Ascending aorta (tissue), 2 donors: ENCODE results near the gene SEH1L. TPM values are rescaled to one million over a fixed set of nuclear protein-coding genes. Genes with fewer than 3 reads are reported as not detected.

Experiments
- DNase-seq, 2 donors: peaks; one replicate each; pipeline ENCODE4 v3.0.0-alpha.2; 2019; ENCODE audit warnings: low spot score in 2 of 2
- H3K27ac ChIP-seq, 2 donors: fragments of 200-600 bp; sonication (generic); one replicate each; pipeline ENCODE4 v1.5.1; 2016 to 2017; ENCODE audit warnings: mild to moderate bottlenecking in 1 of 2
- H3K27me3 ChIP-seq: fragments of 200-600 bp; sonication (generic); one replicate; pipeline ENCODE4 v1.5.1; 2017
- H3K36me3 ChIP-seq, 2 donors: fragments of 200-600 bp; sonication (generic); one replicate each; pipeline ENCODE4 v1.5.1; 2016
- H3K4me1 ChIP-seq, 2 donors: fragments of 200-600 bp; sonication (generic); one replicate each; pipeline ENCODE4 v1.5.1; 2016 to 2017; ENCODE audit warnings: mild to moderate bottlenecking in 1 of 2
- H3K4me3 ChIP-seq, 2 donors: fragments of 200-600 bp; sonication (generic); one replicate each; pipeline ENCODE4 v1.5.1; 2016 to 2017; ENCODE audit warnings: mild to moderate bottlenecking in 1 of 2
- H3K9me3 ChIP-seq, 2 donors: fragments of 200-600 bp; sonication (generic); one replicate each; pipeline ENCODE4 v1.5.1; 2016
- CTCF ChIP-seq, 3 experiments: fragments of 200-600 bp in 2 of 3; fragments of 450-650 bp in 1 of 3; sonication (generic) in 2 of 3; IDR thresholded peaks; one replicate each; pipeline ENCODE4 v1.5.1; 2016 to 2019; ENCODE audit warnings: antibody characterized with exemption in 3 of 3, mild to moderate bottlenecking in 1 of 3, moderate library complexity in 1 of 3
- intact Hi-C: fragments of 100-400 bp; cut with DNase I; formaldehyde crosslinking; loops from one replicate; pipeline ENCODE4 v1.15.1; 2023
- total RNA-seq: library from RNA; depleted of rRNA; stranded (reverse); fragments of >200 nt; gene quantifications from one replicate; pipeline ENCODE4 v1.1.0, GENCODE V29; 2016

SEH1L gene
- total RNA-seq, 1 donor from 2014 or later, result 16.3 TPM

DNA sequence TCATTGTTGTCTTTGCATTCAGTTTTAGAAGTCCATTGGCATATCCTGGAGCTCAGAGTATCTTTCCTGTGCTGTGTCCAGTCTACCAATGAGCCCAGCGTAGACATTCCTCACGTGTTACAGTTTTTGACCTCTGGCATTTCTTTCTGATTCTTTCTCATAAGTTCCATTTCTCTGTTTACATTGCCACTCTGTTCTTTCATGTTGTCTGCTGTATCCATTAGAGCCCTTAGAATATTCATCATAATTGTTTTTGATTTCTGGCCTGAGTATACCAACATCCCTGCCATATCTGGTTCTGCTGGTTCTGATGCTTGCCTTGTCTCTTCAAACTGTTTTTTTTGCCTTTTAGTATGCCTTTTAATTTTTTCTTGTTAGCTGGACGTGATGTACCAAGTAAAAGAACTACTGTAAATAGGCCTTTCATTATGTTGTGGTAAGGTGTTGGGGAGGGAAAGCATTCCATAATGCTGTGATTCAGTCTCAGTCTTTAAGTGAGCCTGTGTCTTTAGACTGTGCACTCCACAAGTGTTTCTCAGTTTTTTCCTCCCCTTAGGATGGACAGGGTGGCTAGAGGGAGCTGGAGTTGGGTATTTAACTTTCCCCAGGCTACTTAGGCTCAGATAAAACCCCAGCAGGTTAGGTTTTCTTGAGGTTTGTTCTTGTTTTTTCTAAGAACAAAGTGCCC lies 78.9 kb downstream of the SEH1L start:
- Histone ChIP-seq H3K4me3 (no peak overlapping the region), H3K4me1 (no peaks in the 10 kb centered on the region), H3K9me3 (peaks cover 0 to 12% of the 10 kb centered on the region in 2 donors), H3K36me3 (peaks cover 7 to 64% of the 10 kb centered on the region in 2 donors), H3K27me3 (no peaks in the 10 kb centered on the region), H3K27ac (no peak overlapping the region)
- TF ChIP-seq CTCF (IDR thresholded peaks at IDR 0.05), result no peak
- no peak for DNase-seq
- intact Hi-C loops, result no loop called here

DNA sequence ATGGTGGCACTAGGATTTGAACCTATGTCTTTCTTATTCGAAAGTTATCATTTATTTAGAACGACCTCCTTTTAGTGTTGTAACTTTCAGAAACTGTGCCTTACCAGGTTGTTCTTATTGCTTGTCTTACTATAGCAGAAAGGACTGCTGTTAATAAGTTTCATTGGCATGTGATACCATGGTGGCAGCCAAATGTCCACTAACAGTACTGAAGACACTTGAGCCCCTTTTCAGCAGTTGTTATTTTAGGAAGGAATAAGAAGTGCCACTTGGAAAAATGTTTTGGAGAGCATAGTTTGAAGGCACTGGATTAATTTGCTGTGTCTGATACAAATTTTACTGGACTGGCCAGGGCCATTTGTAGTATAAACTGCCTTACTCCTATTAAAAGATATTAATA lies 81.1 kb downstream of the SEH1L start:
- H3K9me3 ChIP-seq, result no peaks in the 10 kb centered on the region
- H3K27me3 ChIP-seq, result no peaks in the 10 kb centered on the region
- no peak overlapping the region for H3K27ac ChIP-seq
- TF ChIP-seq CTCF (IDR thresholded peaks at IDR 0.05), result no peak
- no peaks in the 10 kb centered on the region for H3K4me1 ChIP-seq
- no peak for DNase-seq
- intact Hi-C loops, result no loop called here
- no peak overlapping the region for H3K4me3 ChIP-seq
- H3K36me3 ChIP-seq, result peaks cover 10 to 55% of the 10 kb centered on the region in 2 donors

- Histone ChIP-seq H3K27me3 (no peaks in the 10 kb centered on the region), H3K4me3 (no peak overlapping the region), H3K27ac (no peak overlapping the region), H3K9me3 (no peaks in the 10 kb centered on the region), H3K36me3 (peaks cover 10 to 37% of the 10 kb centered on the region in 2 donors), H3K4me1 (no peaks in the 10 kb centered on the region)
- intact Hi-C loops, result no loop called here
- no peak for DNase-seq
- no peak for TF ChIP-seq CTCF (IDR thresholded peaks at IDR 0.05)
Observed at GRCh38 chr18:13032173-13032572, 84.4 kb downstream of the SEH1L start.

GRCh38 chr18:13035249-13035914 lies 87.6 kb downstream of the SEH1L start:
- intact Hi-C loops, result no loop called here
- H3K27ac ChIP-seq, result no peak overlapping the region
- DNase-seq, result no peak
- H3K9me3 ChIP-seq, result no peaks in the 10 kb centered on the region
- no peak for TF ChIP-seq CTCF (IDR thresholded peaks at IDR 0.05)
- no peak overlapping the region for H3K4me3 ChIP-seq
- no peaks in the 10 kb centered on the region for H3K4me1 ChIP-seq
- peaks cover 6 to 12% of the 10 kb centered on the region in 2 donors for H3K36me3 ChIP-seq
- no peaks in the 10 kb centered on the region for H3K27me3 ChIP-seq

DNA sequence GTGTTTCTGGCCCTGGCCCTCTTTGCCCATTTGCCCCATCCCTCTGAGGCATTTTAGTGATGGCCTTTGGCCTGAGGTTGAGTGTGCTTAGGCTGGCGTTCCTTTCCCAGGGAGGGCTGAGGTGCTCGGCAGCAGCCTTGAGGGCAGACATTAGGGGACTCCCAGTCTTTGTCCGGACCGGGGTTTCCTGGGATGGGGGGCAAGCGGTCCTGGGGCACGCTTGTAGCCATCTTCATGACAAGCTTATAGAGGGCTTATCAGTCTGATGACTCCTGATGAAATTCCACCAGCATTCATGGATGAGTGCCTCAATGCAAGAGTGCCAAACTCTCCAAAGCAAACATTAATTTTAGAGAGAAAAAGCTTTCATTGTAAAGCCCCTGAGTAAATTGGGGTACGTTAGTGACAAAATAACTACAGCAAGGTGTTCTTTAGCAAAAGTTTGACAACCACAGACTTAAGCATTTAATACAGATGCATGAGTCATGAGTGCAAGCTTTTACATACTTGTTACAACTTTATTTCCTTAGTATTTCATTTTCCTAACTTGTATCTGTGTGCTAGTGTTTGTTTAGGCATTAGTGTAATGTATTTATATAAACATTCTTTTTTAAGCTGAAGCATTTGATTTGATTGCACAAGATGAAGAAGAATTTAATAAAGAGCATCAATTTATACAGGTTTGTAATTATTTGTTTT lies 89.0 kb downstream of the SEH1L start:
- H3K36me3 ChIP-seq, result peaks cover 3 to 9% of the 10 kb centered on the region in 2 donors
- no peak overlapping the region for H3K4me3 ChIP-seq
- H3K27me3 ChIP-seq, result no peaks in the 10 kb centered on the region
- no peaks in the 10 kb centered on the region for H3K4me1 ChIP-seq
- no peaks in the 10 kb centered on the region for H3K9me3 ChIP-seq
- DNase-seq, result no peak
- no peak for TF ChIP-seq CTCF (IDR thresholded peaks at IDR 0.05)
- H3K27ac ChIP-seq, result no peak overlapping the region
- intact Hi-C loops, result no loop called here

Other genes with a start within 250 kb of the SEH1L start
- gene CEP76, start 245.3 kb upstream of the SEH1L start, total RNA-seq, result 10.3 TPM
- gene PSMG2, start 245.0 kb upstream of the SEH1L start, total RNA-seq, result 52.2 TPM
- gene PTPN2, start 63.8 kb upstream of the SEH1L start, total RNA-seq, result 81.8 TPM
- 3.1 TPM for gene CEP192, start 43.4 kb downstream of the SEH1L start, total RNA-seq